Keratinocyte (primary cell): ENCODE measurements around the gene RFPL1. TPM values are rescaled to one million over a fixed set of nuclear protein-coding genes. Genes with fewer than 3 reads are reported as not detected.
A peak's percentile ranks its signal among the peaks of the same experiment; 100 is the strongest.
"Not testable (repeated sequence)": the region's sequence is repeated elsewhere in the genome, so short reads cannot be mapped to it uniquely, and the experiment has no call there.

Experiments
- DNase-seq: peaks from one replicate; pipeline ENCODE4 v3.0.0-alpha.2; 2011; ENCODE audit warnings: low read depth, missing footprints, low spot score
- FAIRE-seq: peaks from 2 replicates; lab custom pipeline; 2011; peaks lifted over from hg19 to GRCh38; lab: Jason Lieb, UNC
- H2AFZ ChIP-seq: 2 replicates; pipeline ENCODE4 v1.6.0; 2012; ENCODE audit warnings: low read length, control low read depth, inconsistent platforms; ENCODE audit not compliant: control insufficient read depth
- H3K27ac ChIP-seq: 2 replicates; pipeline ENCODE4 v1.5.1; 2011; ENCODE audit warnings: low read length; ENCODE audit not compliant: control insufficient read depth, insufficient read depth
- H3K27me3 ChIP-seq: 3 replicates; pipeline ENCODE4 v1.6.0; 2011; ENCODE audit warnings: low read length; ENCODE audit not compliant: control insufficient read depth, insufficient read depth; ENCODE audit errors: extremely low read depth
- H3K36me3 ChIP-seq, 2 experiments: 2 replicates in 1 of 2; 3 replicates in 1 of 2; pipeline ENCODE4 v1.5.1; 2011; ENCODE audit warnings: low read length in 2 of 2, mild to moderate bottlenecking in 1 of 2; ENCODE audit not compliant: control insufficient read depth in 2 of 2, insufficient read depth in 2 of 2; ENCODE audit errors: extremely low read depth in 1 of 2
- H3K4me1 ChIP-seq: 3 replicates; pipeline ENCODE4 v1.5.1; 2011; ENCODE audit warnings: low read length; ENCODE audit not compliant: control insufficient read depth, insufficient read depth; ENCODE audit errors: extremely low read depth
- H3K4me2 ChIP-seq: 3 replicates; pipeline ENCODE4 v1.6.0; 2011; ENCODE audit warnings: low read depth, low read length; ENCODE audit not compliant: control insufficient read depth, insufficient read depth; ENCODE audit errors: extremely low read depth
- H3K4me3 ChIP-seq, 3 experiments: fragments of 200-600 bp in 1 of 3; sonication (generic) in 1 of 3; 2 replicates in 2 of 3; 3 replicates in 1 of 3; pipeline ENCODE4 v1.5.1; 2011 to 2016; ENCODE audit warnings: low read length in 3 of 3, mild to moderate bottlenecking in 3 of 3, control low read depth in 2 of 3, inconsistent platforms in 1 of 3, low read depth in 1 of 3, mixed read lengths in 1 of 3, mixed run types in 1 of 3, moderate library complexity in 1 of 3; ENCODE audit not compliant: control insufficient read depth in 2 of 3, insufficient read depth in 2 of 3; ENCODE audit errors: extremely low read depth in 1 of 3
- H3K79me2 ChIP-seq: 2 replicates; pipeline ENCODE4 v1.6.0; 2012; ENCODE audit warnings: low read length; ENCODE audit not compliant: control insufficient read depth, insufficient read depth
- H3K9ac ChIP-seq: 3 replicates; pipeline ENCODE4 v1.6.0; 2011; ENCODE audit warnings: low read length; ENCODE audit not compliant: control insufficient read depth, insufficient read depth; ENCODE audit errors: extremely low read depth
- H3K9me1 ChIP-seq: 3 replicates; pipeline ENCODE4 v1.6.0; 2011; ENCODE audit warnings: low read length; ENCODE audit not compliant: control insufficient read depth, insufficient read depth; ENCODE audit errors: extremely low read depth
- H3K9me3 ChIP-seq: 2 replicates; pipeline ENCODE4 v1.5.1; 2012; ENCODE audit warnings: low read depth, low read length; ENCODE audit not compliant: control insufficient read depth
- H4K20me1 ChIP-seq: 3 replicates; pipeline ENCODE4 v1.6.0; 2011; ENCODE audit warnings: low read length; ENCODE audit not compliant: control insufficient read depth, insufficient read depth; ENCODE audit errors: extremely low read depth
- EZH2 ChIP-seq: IDR thresholded peaks from one replicate; pipeline ENCODE4 v1.6.1; 2012; ENCODE audit warnings: inconsistent platforms, mild to moderate bottlenecking, low read length, moderate library complexity
- dilution Hi-C: fragments of 300-500 bp; cut with MboI; formaldehyde crosslinking; loops from one replicate; pipeline ENCODE4 v1.7.0; 2020; ENCODE audit warnings: low sequenced_read_pairs; ENCODE audit not compliant: extremely low pct_ligation_motif_present
- polyA minus RNA-seq, 3 experiments: library from RNA; depleted of rRNA, polyadenylated mRNA; stranded (reverse); fragments of >200 nt; gene quantifications; 1 replicate in 1 of 3; 2 replicates in 1 of 3; 3 replicates in 1 of 3; pipeline ENCODE4 v1.2.3, GENCODE V29; 2011
- polyA plus RNA-seq, 5 experiments: library from polyadenylated mRNA; depleted of rRNA in 3 of 5; stranded (reverse) in 3 of 5; stranded (forward) in 1 of 5; unstranded in 1 of 5; fragments of >200 nt; gene quantifications; 1 replicate in 1 of 5; 2 replicates in 3 of 5; 3 replicates in 1 of 5; pipeline versions ENCODE4 v1.2.1 to v1.2.3, GENCODE V29; 2011 to 2012; ENCODE audit warnings: missing spikeins in 2 of 5, low read depth in 1 of 5, low replicate concordance in 1 of 5
- TF ChIP-seq, protein P1 (sequence below), 3 experiments: IDR thresholded peaks in 1 of 3; conservative IDR thresholded peaks in 1 of 3; optimal IDR thresholded peaks in 1 of 3; 2 replicates in 2 of 3; 3 replicates in 1 of 3; pipeline versions ENCODE3 to v1.5.1; 2011; ENCODE audit warnings: low read length in 3 of 3, mild to moderate bottlenecking in 3 of 3, moderate library complexity in 2 of 3, control low read depth in 1 of 3, inconsistent platforms in 1 of 3; ENCODE audit not compliant: insufficient read depth in 2 of 3; ENCODE audit errors: extremely low read depth in 1 of 3

Gene RFPL1
- polyA plus RNA-seq (not detected in 3 replicates), polyA minus RNA-seq (not detected in 3 replicates)
- not detected for polyA plus RNA-seq (2011; ENCODE audit: low read depth)
- not detected in 2 replicates for polyA plus RNA-seq (2011; cell fraction: cytosol; rRNA removed)
- not detected in 2 replicates for polyA plus RNA-seq (2011; cell fraction: nucleus; rRNA removed)
- not detected in 2 replicates for polyA plus RNA-seq (2012; ENCODE audit: low replicate concordance)
- polyA minus RNA-seq (2011; cell fraction: cytosol; rRNA and poly(A)+ RNA removed) = not detected
- polyA minus RNA-seq (2011; cell fraction: nucleus; rRNA and poly(A)+ RNA removed) = not detected in 2 replicates

DNA sequence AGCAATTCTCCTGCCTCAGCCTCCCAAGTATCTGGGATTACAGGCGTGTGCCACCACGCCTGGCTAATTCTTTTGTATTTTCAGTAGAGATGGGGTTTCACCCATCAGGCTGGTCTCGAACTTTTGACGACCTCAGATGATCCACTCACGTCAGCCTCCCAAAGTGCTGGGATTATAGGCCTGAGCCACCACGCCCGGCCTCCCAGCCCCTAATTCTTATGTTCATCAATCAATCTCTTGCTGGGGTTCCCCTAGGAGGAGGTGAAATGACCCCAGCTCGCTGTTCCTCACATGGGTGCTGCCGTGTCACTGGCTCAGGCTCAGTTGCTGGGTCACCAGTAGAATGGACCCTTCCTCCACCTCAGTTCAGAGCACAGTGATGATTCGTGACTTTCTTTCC is at the start of gene RFPL1:
Gene RFPL1 (plus strand): TSS at position 301 of the 400 bp plus-strand sequence.
- H3K4me1 ChIP-seq, H2AFZ ChIP-seq, H4K20me1 ChIP-seq, H3K4me3 ChIP-seq, H3K9ac ChIP-seq, H3K9me3 ChIP-seq, H3K79me2 ChIP-seq, H3K36me3 ChIP-seq, DNase-seq, H3K27ac ChIP-seq, H3K9me1 ChIP-seq, H3K4me2 ChIP-seq, dilution Hi-C loops, FAIRE-seq, H3K27me3 ChIP-seq: not testable (repeated sequence)

DNA sequence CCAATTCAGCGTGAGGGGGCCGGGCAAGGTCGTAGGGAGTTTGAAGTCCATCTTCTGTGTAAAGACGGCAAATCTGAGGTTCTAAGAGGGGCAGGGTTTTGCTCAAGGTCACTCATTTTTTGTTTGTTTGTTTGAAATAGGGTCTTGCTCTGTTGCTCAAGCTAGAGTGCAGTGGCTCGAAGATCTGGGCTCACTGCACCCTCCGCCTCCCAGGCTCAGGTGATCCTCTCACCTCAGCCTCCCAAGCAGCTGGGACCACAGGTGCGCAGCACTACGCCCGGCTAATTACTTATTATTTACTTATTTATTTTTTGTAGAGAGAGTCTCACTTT is 49.7 kb upstream of the RFPL1 start:
- peaks cover 4 to 11% of the 10 kb centered on the region in 2 experiments for H3K36me3 ChIP-seq
- H4K20me1 ChIP-seq = no peaks in the 10 kb centered on the region
- H3K27ac ChIP-seq = no peak overlapping the region
- DNase-seq = no peak
- no peaks in the 10 kb centered on the region for H3K9me3 ChIP-seq
- TF ChIP-seq, protein P1, sequence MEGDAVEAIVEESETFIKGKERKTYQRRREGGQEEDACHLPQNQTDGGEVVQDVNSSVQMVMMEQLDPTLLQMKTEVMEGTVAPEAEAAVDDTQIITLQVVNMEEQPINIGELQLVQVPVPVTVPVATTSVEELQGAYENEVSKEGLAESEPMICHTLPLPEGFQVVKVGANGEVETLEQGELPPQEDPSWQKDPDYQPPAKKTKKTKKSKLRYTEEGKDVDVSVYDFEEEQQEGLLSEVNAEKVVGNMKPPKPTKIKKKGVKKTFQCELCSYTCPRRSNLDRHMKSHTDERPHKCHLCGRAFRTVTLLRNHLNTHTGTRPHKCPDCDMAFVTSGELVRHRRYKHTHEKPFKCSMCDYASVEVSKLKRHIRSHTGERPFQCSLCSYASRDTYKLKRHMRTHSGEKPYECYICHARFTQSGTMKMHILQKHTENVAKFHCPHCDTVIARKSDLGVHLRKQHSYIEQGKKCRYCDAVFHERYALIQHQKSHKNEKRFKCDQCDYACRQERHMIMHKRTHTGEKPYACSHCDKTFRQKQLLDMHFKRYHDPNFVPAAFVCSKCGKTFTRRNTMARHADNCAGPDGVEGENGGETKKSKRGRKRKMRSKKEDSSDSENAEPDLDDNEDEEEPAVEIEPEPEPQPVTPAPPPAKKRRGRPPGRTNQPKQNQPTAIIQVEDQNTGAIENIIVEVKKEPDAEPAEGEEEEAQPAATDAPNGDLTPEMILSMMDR (optimal IDR thresholded peaks at IDR 0.05 in 1 of 3, IDR thresholded peaks at IDR 0.05 in 1 of 3, conservative IDR thresholded peaks at IDR 0.05 in 1 of 3; ENCODE audit: extremely low read depth in 1 of 3, insufficient read depth in 2 of 3, low read length in 3 of 3) = no peak
- TF ChIP-seq EZH2 = no peak
- FAIRE-seq = no peak
- H3K79me2 ChIP-seq = peaks cover 40% of the 10 kb centered on the region
- peaks cover 22% of the 10 kb centered on the region for H3K4me1 ChIP-seq
- peak overlapping the region; percentile 79 for H3K4me2 ChIP-seq
- no peaks in the 10 kb centered on the region for H3K27me3 ChIP-seq
- peak overlapping the region; percentile 88 to 92 (median 90) for H3K4me3 ChIP-seq
- dilution Hi-C loops = no loop called here
- H3K9ac ChIP-seq = peak overlapping the region; percentile 88
- H3K9me1 ChIP-seq = no peaks in the 10 kb centered on the region
- H2AFZ ChIP-seq = peak overlapping the region; percentile 97

DNA sequence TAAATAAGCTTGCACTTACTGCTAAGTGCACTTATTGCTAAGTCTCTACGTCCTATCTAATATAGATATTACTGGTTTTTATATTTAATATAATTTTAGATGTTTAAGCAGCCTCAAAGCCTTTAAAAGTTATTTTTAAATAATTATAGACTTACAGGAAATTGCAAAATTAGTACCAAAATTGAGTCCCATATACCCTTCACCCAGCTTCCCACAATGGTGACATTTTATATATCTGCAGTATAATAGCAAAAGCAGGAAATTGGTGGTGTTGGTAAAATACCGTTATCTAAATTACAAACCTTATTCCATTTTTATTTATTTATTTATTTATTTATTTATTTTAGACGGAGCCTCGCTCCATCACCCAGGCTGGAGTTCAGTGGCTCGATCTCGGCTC is 48.1 kb upstream of the RFPL1 start:
- Histone ChIP-seq H3K4me1 (peaks cover 22% of the 10 kb centered on the region), H3K9ac (no peak overlapping the region), H3K9me3 (no peaks in the 10 kb centered on the region), H3K4me3 (no peak overlapping the region), H3K9me1 (no peaks in the 10 kb centered on the region), H3K36me3 (peaks cover 0 to 3% of the 10 kb centered on the region in 2 experiments), H3K4me2 (no peak overlapping the region), H3K27me3 (no peaks in the 10 kb centered on the region), H2AFZ (no peak overlapping the region), H4K20me1 (no peaks in the 10 kb centered on the region), H3K79me2 (peaks cover 28% of the 10 kb centered on the region), H3K27ac (no peak overlapping the region)
- no peak for TF ChIP-seq EZH2
- TF ChIP-seq, protein P1 (optimal IDR thresholded peaks at IDR 0.05 in 1 of 3, IDR thresholded peaks at IDR 0.05 in 1 of 3, conservative IDR thresholded peaks at IDR 0.05 in 1 of 3; ENCODE audit: extremely low read depth in 1 of 3, insufficient read depth in 2 of 3, low read length in 3 of 3) = no peak
- FAIRE-seq (no peak), DNase-seq (no peak)
- dilution Hi-C loops = no loop called here
